Body of pancreas (tissue), 4 donors: ENCODE data around the gene TTC1.

Source experiments
- POLR2A ChIP-seq, 3 donors: fragments of 450-650 bp; IDR thresholded peaks; one replicate each; pipeline ENCODE4 v1.6.1; 2016; ENCODE audit warnings: antibody characterized with exemption in 3 of 3, mild to moderate bottlenecking in 2 of 3
- TF ChIP-seq, protein P1 (sequence below), 7 experiments: fragments of 450-650 bp in 4 of 7; fragments of 200-600 bp in 3 of 7; sonication (generic) in 3 of 7; IDR thresholded peaks; one replicate each; pipeline ENCODE4 v1.5.1; 2016 to 2019; ENCODE audit warnings: antibody characterized with exemption in 7 of 7

DNA sequence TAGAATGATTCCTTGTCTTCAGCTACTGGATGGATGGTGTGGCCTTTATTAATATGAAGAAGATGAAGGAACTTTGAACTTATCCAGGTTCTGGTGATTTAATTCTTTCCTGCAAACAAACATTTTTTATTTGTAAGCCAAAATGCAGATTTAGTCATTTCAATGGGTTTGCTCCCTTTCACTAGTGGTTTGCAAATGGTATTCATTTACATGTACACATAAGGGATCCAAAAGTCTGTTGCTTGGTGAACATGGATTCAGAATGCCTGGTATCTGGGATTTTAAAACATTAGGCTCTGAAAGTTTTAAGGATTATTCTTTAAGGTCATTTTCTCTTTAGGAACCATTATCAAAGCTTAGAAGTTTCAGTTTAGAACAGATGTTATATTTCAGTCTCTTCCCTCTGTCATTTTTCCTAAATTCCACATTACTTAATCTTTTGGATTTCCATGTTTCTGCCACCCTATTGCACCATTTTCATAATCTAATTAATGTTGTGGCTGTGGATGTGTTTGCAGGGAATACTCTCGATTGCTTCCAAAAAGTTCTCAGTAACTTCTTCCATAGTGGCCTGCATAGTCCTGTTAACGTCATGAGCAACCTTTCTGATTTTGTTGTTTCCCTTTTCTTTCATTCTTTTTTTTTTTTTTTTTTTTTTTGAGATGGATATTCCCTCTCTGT, 10.1 kb downstream of the TTC1 start:
- TF ChIP-seq, protein P1, sequence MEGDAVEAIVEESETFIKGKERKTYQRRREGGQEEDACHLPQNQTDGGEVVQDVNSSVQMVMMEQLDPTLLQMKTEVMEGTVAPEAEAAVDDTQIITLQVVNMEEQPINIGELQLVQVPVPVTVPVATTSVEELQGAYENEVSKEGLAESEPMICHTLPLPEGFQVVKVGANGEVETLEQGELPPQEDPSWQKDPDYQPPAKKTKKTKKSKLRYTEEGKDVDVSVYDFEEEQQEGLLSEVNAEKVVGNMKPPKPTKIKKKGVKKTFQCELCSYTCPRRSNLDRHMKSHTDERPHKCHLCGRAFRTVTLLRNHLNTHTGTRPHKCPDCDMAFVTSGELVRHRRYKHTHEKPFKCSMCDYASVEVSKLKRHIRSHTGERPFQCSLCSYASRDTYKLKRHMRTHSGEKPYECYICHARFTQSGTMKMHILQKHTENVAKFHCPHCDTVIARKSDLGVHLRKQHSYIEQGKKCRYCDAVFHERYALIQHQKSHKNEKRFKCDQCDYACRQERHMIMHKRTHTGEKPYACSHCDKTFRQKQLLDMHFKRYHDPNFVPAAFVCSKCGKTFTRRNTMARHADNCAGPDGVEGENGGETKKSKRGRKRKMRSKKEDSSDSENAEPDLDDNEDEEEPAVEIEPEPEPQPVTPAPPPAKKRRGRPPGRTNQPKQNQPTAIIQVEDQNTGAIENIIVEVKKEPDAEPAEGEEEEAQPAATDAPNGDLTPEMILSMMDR (IDR thresholded peaks at IDR 0.05), result no peak
- no peak for TF ChIP-seq POLR2A (IDR thresholded peaks at IDR 0.05)
